GM20431 (cell line): ENCODE results near the gene GPC4.
"Not testable (repeated sequence)": the region's sequence is repeated elsewhere in the genome, so short reads cannot be mapped to it uniquely, and the experiment has no call there.

Source experiments
- in situ Hi-C: fragments of 300-500 bp; cut with MseI, MboI; formaldehyde crosslinking; loops from one replicate; pipeline ENCODE4 v1.15.0; 2020; ENCODE audit warnings: low sequenced_read_pairs; ENCODE audit not compliant: unreplicated experiment

The GPC4 gene

DNA sequence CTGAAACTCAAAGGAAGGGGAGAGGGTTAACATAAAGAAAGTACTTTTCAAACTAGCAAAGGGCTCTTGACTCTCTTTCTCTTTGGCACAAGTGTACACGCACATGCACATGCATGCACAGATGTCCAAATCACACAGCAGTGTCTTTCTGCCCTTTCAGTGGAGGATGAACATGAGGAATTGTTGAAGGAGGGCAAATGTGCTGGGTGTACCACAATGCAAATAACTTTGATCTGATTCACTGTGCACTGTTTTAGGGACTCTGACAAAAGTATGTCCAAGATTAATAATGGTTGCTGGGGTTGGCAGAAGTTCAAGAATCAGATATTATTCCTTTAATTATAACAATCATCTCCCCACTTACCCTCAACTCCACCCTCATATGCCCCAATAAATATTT lies 93.8 kb downstream of the GPC4 start:
- in situ Hi-C loops, result no loop called here

DNA sequence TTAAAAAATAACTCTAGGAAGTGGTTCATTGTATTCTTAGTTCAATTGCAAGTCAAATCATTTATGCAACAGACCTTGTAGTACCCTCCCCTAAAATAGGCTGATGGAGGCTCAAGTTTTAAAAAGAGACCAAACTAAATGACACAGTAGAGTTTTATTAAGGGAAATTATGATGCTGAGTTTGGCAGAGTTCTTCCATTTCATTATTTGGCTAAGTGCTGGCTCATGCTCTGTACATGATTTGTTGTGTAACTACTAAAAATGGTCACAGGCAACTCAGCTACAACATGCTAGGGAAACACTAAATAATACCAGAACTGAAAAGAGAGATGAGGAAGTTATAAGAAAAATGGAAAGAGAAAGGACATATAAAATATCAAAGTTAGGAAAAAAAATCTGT lies 101.0 kb downstream of the GPC4 start:
- in situ Hi-C loops, result no loop called here

- in situ Hi-C loops, result no loop called here
Measured at GRCh38 chrX:133308499-133308897, 106.8 kb downstream of the GPC4 start.

DNA sequence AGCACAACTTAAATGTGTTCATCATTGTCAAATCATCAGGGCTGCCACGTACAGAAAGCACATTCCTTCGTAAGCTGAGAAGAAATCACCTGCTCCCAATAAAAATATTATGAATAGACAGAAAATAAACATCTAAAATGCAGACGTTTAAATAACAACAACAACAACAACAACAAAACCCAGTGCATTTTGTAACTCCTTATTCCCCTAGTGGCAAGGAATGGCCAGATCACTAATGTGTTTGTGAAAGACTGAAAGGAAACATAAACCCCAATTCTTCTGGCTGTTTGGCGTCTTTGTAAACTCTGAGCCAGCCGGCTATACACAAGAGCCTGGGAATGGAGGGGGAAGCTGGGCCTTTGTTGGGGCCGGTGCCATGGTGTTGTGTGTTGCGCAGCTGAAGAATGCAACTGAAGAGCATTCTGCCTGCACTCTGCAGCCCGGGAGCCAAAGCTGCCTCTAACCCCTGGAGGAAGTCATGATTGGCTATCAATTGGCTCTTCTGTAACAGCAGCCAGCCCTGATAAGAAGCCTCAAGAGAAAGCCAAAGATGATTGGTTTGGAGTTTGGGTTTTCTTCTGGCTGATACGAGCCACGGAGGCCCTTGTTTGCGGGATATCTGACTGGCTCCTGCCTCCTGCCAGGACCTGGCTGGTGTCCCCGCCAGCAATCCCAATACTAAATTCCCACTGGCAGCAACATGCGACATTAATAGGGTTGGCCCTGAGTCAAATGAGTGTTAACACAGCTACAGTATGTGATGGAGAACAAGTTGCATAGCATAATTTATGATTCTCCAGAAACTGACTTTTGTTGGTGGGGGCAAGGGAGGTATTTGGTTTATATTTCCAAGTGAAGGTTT lies 107.4 kb downstream of the GPC4 start:
- in situ Hi-C loops, result no loop called here

DNA sequence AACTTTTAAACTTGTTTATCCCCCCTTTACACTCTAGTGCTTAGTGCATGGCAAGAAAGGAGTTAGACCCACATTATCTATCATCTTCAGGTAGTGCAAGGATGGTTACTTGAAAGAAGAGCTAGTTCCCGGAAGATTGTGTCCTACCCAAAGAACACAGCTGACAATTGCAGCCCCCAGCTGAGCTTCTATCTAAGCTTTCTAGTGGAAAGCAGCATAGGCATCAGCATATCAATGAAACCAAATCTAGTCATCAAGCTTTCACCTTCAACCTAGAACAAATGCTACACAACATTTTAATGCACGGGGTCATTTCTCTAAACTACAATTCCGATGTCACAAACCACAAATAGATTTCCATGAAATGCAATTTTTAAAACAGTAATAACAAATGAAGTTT lies 108.2 kb downstream of the GPC4 start:
- in situ Hi-C loops, result no loop called here

DNA sequence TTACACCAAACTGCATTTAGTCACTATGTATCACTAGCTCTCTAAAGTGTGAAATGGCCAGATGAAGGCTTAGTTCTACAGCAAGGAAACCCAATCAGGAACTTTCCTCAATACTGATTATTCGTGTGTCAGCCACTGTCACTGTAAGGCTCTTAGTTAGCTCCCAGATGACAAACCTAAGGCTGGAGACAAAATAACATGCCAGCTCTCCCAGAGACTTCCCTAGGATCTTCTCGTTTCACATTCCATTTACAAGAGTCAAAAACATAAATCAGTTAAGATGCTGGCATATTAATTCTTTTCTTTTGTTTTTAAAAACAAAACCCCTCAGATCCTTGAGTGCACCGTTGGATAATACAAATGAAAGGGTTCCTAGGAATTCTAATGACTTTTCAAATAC lies 109.0 kb downstream of the GPC4 start:
- in situ Hi-C loops, result no loop called here

DNA sequence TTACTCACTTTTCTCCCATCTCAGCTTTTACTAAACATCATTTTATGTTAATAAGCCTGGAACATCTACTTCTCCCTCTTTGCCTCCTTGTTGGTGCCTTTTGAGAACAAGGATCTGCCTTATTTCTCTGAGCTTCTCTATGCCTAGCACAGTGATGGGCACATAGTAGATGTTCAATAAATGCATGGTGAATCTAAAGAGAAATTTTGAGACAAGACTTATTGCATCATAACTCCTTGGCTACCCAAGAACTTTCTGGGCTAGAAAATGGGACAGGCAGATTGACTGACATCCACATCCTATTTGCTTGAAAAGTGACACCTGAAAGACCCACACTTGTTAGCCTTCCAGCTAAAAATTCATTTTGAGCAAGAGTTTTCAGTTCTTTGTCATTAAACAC lies 109.9 kb downstream of the GPC4 start:
- in situ Hi-C loops, result no loop called here

- in situ Hi-C loops, result no loop called here
Measured at GRCh38 chrX:133302775-133303445, 112.4 kb downstream of the GPC4 start.

- in situ Hi-C loops, result no loop called here
Measured at GRCh38 chrX:133300591-133300990, 114.7 kb downstream of the GPC4 start.

DNA sequence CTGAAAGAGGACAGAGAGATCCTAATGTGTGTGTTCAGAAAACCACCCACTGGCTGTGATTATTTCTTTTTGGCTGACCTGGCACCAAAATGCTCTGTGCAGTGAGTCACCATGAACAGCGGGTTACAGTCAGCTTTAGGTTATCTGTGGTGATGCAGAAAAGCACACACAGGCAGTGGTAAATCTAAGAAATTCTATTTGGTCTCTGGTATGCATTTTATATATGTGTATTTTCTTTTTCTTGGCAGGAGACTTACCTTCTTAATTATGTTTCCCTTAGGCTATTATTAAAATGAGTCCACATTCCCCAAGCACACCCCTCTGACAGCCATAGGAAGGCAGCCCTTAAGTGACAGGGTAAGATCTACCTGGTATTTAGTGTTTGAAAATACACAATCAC lies 118.0 kb downstream of the GPC4 start:
- in situ Hi-C loops, result no loop called here

GRCh38 chrX:133294126-133294525 lies 121.2 kb downstream of the GPC4 start:
- in situ Hi-C loops, result no loop called here

DNA sequence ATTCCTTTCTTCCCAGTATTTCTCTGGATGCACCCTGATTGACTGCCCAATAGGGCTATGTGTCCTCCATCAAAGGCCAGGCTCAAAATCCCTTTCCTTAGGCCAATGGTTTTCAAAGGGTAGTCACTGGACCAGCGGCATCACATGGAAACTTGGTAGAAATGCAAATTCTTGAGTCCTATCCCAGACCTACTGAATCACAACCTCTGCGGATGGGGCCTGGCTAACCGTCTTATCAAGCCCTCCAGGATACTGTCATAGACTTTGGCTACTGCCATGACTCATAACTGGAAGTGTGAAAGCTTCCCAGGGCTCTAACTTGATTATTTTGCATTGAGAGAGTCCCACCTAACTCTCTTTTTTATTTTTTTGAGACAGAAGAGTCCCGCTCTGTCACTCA lies 125.2 kb downstream of the GPC4 start:
- in situ Hi-C loops, result no loop called here

- in situ Hi-C loops, result no loop called here
Measured at GRCh38 chrX:133287860-133288259, 127.4 kb downstream of the GPC4 start.

GRCh38 chrX:133285341-133285740 lies 129.9 kb downstream of the GPC4 start:
- in situ Hi-C loops, result no loop called here

DNA sequence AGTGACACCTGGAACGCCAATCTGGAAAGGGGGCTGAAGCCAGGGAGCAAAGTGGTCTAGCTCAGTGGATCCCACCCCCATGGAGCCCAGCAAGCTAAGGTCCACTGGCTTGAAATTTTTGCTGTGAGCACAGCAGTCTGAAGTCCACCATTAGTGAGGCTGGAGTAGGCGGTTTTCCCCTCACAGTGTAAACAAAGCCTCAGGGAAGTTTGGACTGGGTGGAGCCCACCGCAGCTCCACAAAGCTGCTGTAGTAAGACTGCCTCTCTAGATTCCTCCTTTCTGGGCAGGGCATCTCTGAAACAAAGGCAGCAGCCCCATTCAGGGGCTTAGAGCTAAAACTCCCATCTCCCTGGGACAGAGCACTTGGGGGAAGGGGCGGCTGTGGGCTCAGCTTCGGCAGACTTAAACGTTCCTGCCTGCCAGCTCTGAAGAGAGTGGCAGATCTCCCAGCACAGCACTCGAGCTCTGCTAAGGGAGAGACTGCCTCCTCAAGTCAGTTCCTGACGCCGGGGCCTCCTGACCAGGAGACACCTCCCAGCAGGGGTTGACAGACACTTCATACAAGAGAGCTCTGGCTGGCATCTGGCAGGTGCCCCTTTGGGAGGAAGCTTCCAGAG lies 136.1 kb downstream of the GPC4 start:
- in situ Hi-C loops, result not testable (repeated sequence)

DNA sequence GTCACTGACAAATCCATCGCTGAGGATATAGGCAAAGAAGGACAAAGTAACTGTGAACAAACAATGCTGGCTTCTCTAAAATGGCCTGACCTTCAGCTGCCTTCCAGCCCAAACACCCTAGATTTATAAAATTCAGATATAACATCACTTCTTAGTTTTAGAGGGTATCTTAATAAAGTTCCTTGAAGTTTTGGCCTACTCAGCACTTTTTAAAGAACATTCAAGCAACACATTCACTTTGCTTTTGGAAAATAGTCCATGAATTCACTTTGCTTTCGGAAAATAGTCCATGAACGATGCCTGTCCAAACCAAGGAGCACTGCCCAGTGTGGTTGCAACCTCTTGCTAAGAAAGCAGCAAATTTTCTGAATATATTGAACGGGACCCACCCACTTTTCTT lies 142.1 kb downstream of the GPC4 start:
- in situ Hi-C loops, result no loop called here

- in situ Hi-C loops, result no loop called here
Measured at GRCh38 chrX:133269168-133269567, 146.1 kb downstream of the GPC4 start.

- in situ Hi-C loops, result no loop called here
Measured at GRCh38 chrX:133267621-133268020, 147.7 kb downstream of the GPC4 start.

DNA sequence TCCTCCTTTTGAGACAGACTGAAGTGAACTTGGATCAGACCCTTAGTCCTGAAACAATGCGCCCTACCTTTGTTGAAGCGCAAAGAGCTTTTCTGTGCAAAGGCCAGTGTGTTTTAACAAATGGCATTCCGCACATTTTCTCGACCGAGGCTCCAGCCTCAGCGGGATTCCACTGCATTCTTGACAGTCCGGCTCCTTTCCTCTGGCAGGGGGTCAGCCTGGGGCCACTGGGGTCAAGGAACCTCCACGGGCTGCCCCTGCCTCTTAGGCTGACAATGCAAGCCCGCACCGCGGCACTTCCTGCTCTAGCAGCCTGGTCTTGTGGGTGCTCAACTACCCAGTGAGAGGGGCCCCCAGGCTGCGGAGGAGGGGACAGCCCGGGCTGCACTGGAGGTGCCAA lies 150.0 kb downstream of the GPC4 start:
- in situ Hi-C loops, result no loop called here

DNA sequence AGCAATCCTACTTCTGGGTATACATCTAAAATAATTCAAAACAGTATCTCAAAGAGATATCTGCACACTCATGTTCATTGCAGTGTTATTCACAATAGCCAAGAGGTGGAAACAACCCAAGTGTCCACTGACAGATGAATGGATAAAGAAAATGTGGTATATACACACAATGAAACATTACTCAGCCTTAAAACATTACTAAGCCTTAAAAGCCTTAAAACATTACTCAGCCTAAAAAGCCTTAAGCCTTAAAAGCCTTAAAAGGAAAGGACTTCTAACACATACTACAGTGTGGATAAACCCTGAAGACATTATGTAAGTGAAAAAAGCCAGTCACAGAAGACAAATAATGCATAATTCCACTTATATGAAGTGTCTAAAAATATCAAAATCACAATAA lies 156.8 kb downstream of the GPC4 start:
- in situ Hi-C loops, result no loop called here

DNA sequence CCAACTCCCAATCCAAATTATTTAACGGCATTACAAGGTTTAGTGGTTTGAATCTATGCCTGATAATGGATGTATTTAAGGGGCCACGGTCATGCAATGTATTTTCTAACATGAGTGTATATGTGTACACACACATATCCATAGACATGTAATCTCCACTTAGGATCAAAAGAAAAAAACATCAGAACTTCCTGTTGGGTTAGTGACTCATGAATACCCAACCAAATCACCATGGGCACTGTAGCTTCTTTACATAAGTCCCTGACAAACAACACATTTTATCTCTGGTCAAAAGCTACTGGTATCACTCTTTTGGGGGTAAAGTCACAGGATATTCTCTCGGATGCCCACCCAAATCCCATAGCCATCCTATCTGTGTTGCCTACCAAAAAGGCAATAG lies 160.6 kb downstream of the GPC4 start:
- in situ Hi-C loops, result no loop called here
